NCI-H187 treated with DMSO at 0.1 percent for 48 hours (cell line): ENCODE data around the gene LRRC8D.
"Not testable (repeated sequence)": the region's sequence is repeated elsewhere in the genome, so short reads cannot be mapped to it uniquely, and the experiment has no call there.

Experiments used
- DNase-seq: peaks from one replicate; lab custom pipeline; 2025; lab: John Stamatoyannopoulos, UW

The LRRC8D gene

GRCh38 chr1:89913353-89914095 is 92.7 kb downstream of the LRRC8D start:
- DNase-seq = no peak

DNA sequence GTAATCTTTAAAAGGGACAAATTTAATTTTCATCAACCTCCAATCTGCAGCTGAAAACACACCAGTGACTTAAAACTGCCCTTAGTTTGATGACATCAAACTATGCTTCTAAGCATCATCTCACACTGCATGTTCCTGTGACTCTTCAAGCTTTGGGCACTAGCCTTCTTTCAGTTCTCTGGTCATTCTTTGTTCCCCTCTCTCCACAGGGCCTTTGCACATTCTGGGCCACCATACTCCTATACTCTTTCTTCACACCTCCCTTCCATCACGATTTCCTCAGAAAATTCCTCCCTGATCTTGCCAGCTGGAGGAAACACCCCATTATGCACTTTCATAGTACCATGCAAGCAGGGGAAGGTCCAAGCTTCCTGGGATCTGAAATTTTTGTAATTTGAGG is 96.5 kb downstream of the LRRC8D start:
- no peak for DNase-seq

DNA sequence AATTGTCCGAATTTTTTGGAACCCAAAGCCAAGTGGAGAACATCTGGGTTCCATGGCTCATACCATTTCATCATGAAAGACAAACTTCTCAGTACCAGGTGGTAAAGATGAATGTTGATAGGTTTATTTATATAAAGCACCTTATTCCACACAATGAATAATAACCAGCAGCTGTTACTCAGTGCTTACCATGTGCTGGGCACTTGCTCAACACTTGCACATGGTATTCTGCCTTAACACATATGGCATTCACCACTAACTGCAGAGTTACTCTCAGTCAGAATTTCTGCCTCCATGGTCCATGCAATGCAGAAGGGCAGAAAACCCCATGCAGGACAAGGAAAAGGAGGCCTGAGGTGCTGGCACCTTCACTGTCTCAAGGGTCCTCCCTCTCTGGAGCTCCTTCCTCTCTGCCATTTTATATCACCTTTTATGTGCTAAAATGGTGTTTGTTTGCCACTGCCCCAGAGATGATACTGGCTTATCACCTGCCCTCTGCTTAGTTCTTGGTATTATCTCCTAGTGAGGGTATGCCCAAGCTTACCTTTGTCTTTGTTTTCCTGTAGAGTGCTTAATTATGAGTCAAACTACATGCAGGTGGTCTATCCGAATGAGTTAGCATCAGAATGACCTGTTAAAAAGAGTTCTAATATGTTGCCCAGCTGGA is 97.4 kb downstream of the LRRC8D start:
- DNase-seq = no peak

GRCh38 chr1:89918794-89919155 is 97.9 kb downstream of the LRRC8D start:
- no peak for DNase-seq

- DNase-seq = no peak
These were observed 98.3 kb downstream of the LRRC8D start for GRCh38 chr1:89919174-89919573.

DNA sequence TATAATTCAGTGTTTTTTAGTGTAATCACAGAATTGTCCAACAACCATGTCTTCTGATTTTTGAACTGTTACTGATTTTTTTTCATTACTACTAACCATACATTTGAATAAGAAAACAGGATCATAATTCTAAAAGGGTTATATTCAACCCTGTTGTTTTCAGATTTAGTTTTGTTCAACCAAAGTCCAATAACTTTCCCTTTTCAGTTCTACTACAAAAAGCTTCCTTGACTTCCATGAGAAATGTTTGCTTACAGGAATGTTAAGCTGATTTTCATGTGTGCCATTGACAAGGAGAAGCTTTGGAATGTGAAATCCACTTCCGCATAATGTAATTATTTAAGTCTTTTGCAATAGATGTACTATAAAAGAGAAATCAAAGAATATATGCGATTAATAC is 102.1 kb downstream of the LRRC8D start:
- no peak for DNase-seq

DNA sequence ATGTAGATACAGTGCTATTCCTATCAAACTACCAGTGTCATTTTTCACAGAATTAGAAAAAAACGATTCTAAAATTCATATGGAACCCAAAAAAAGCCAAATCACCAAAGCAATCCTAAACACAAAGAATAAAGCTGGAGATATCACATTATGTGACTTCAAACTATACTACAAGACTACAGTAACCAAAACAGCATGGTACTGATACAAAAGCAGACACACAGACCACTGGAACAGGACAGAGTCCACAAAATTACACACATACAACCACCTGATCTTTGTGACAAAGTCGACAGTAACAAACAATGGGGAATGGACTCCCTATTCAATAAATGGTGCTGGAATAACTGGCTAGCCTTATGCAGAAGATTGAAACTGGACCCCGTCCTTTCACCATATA is 102.7 kb downstream of the LRRC8D start:
- no peak for DNase-seq

- not testable (repeated sequence) for DNase-seq
These were observed 103.2 kb downstream of the LRRC8D start for GRCh38 chr1:89924075-89924474.

- DNase-seq = no peak
These were observed 106.2 kb downstream of the LRRC8D start for GRCh38 chr1:89927049-89927448.

GRCh38 chr1:89927478-89927877 is 106.6 kb downstream of the LRRC8D start:
- no peak for DNase-seq

DNA sequence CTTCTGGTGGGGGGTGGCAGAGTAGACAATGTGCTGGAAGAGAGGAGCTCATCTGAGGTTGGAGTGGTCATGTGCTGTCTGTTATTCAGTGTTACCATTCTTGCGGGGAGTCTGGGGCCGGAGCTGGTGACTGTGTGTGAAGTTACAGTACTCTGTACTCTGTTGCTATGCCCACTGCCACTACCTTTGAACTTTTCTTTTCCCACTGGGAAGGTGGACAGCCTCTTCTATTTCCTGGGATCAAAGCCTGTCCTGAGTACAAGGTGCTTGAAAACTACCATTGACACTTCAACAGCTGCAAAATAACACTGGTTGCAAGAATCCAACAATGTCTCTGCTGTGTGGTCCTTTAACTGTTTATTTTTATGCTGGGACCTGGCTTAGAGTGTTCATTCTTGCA is 107.7 kb downstream of the LRRC8D start:
- DNase-seq = no peak

DNA sequence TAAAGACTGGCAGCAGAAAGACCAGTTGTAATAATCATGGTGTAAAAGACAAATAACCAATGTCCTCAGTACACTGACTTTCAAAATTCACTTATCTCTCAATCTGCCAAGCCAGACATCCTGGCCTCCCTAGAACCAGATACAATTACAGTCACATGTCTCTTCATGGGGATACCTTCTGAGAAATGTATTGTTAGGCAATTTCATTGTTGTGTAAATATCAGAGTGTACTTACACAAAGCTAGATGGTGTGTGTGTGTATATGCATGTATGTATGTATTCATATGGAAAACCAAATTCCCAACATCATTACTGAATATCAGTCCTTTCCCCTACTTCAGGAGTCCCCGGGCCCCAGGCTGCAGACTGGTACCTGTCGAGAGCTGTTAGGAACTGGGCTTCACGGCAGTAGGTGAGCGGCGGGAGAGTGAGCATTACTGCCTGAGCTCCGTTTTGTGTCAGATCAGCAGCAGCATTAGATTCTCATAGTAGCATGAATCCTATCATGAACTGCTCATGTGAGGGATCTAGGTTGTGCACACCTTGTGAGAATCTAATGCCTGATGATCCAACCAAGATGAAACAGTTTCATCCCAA is 108.7 kb downstream of the LRRC8D start:
- DNase-seq = no peak

DNA sequence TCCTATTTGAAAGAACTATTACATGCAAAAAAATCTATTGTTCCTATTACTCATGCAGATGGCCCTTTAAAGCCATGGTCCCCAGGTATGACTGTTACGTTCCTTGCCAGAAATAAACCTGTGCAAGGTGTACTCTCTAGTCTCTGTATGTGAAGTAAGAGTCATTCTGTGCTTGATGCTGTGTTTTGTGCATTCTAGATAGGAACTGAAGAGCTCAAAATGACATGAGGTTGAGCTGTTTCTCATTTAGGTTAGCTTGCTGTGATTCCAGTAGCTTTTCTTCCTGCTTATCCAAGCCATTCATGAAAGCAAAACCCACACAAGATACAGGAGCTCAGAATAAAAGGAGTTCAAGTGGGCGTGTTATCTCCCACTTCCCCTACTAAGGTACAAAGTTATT is 109.7 kb downstream of the LRRC8D start:
- DNase-seq = no peak

DNA sequence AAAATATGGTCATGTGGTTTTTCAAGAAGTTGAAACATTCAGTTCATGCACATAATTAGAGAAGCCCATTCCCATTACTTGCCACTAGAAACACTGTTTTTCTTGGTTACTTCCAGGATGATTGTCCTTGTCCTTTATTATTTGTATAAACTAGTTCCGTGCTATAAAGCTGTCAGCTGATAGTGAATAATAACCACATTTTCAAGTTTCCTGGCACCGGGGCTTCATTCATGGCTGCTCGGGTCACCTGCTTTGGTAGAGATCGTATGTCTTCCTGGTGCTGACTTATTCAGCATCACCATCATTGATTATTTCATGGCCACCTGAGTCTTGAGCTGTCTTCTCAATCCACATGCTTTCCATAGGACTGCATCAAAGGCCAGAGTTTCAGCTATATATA is 111.1 kb downstream of the LRRC8D start:
- DNase-seq = no peak

- no peak for DNase-seq
These were observed 111.9 kb downstream of the LRRC8D start for GRCh38 chr1:89932598-89933364.

- no peak for DNase-seq
These were observed 113.6 kb downstream of the LRRC8D start for GRCh38 chr1:89934461-89934860.

GRCh38 chr1:89935235-89935634 is 114.4 kb downstream of the LRRC8D start:
- no peak for DNase-seq

DNA sequence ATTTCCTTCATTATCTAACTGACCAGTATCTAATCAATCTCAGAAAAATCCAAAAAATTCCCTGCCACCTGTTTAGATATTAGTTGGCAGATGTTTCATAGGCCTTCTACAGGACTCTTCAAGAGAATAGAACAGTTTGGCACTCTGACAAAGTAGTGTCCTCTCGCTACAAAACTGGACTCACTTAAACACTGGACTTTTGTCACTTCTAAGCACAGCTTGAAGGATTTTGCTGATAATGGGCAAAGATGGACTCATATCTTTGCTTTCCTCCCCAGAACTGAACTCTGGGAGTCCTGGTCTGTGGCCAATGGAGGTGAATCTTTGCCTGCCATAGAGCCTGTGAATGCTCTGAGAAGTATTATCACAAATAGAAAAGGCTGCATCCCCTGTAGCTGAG is 115.9 kb downstream of the LRRC8D start:
- no peak for DNase-seq

DNA sequence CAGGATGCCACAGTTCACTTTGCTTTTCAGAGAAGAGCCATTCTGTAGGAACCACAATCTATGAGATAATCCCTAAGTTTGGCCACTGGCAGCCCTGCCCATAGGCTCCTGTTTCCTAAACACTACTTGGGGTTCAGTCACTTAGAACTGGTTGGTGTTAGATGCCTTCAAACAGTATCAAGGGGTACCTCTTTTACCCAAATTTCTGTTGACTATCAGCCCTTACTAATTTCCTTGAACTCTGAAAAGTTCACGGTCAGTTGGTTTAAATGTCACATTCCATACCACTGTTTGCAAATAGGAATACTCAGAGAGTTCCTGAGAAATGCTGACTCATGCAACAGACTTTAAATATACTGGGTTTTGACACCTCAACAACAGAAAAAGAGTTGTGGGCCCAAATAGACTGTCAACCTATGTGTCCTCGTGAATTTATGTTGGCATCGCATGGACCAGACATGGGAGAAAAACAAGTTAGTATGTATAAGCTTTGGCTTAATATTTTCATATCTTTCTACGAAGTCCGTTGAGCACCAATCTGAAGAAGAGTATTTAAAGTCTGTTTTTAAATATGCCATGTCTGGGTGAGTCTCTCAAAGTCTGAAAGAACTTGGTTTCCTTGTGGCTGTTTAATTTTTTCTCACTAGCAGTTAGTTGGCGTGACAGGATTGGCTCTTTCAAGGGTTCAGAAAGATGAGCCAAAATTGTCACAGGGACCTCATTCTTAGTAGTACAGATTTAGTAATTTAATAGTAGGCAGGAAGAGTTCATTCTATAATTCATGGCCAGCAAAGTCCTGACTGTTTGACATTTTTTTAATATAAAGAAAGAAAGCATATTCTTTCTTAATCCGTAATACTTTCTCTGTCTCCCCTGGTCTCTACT is 117.6 kb downstream of the LRRC8D start:
- no peak for DNase-seq

DNA sequence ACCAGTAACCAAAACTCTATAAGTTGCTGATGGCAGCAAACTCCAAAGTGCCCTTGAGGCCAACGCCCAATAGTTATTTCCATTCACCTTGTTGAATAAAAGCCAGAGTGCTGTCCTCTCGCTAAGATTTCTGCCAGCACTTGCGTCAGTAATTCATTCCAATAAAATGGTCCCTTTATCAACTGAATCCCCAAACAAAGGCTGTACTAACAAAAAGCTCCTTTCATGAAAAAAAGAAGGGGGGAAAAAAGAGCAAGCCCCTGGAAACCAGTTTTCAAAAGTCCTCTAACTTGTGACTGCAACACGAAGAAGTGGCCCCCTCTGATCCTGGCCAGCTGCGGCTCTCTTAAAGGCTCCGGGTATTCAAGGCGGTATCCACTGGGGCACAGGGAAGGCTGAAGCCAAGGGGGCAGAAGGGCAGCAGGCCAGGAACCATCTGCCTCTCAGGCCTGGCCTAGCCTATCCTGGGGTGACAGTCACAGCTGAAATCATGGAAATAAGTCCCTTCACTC is 118.3 kb downstream of the LRRC8D start:
- DNase-seq = no peak

DNA sequence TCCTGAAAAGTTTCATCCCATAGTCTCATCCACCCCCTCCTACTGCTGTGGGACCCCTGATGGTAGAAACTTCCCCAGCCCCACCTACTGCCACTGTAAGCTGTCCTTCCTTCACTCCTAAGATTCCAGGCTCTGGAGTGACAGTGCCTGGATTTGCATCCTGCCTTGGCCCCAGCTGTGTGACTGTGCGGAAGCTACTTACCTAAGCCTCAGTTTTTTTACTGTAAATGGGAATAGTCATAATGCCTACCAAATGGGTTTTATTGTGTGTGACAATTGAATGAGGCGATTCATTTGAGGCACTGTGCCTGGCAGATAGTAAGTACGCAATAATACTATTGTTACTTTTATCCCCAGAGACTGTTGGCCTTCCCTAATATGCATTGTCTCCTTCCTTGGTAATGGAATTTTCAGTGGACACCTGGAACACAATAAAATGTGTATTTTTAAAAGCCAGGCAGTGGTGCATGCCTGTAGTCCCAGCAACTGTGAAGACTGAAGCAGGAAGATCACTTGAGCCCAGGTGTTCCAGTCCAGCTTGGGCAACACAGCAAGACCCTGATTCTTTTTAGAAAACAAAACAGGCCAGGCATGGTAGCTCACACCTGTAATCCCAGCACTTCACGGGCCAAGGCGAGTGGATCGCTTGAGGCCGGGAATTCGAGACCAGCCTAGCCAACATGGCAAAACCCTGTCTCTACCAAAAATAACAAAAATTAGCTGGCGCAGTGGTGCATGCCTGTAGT is 119.0 kb downstream of the LRRC8D start:
- no peak for DNase-seq
